OCI-LY3 (cell line): ENCODE results near the gene CEP120.

Experiments
- EZH2phosphoT487 ChIP-seq: fragments of 200-600 bp; shearing (Covaris generic); IDR thresholded peaks from 2 replicates; pipeline ENCODE4 v1.6.1; 2018; ENCODE audit warnings: antibody characterized with exemption, mixed run types, low read depth
- TF ChIP-seq, protein P1 (sequence below): fragments of 200-600, 300-600 bp; sonication (generic); IDR thresholded peaks from 2 replicates; pipeline ENCODE4 v1.5.1; 2014; ENCODE audit warnings: antibody characterized with exemption, low read length, low read depth

DNA sequence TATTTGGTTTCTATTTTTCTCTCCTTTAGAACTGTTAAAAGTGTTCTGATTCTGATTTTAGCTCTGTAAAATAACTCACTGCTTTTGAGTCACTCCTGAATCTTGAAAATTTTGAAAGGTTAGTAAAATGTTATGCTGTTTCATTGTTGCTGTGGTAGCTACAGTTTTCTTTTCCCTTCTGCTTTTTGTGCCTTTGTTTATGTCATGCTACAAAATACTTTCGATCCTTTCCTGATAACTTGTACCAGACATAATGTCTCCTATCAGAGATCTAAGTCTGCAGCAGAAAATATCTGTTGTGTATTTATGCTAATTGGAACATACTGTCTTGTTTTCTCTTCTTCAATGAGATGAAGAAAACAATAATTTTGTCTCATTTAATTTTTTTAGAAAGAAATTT is 26.9 kb upstream of the CEP120 start:
- TF ChIP-seq, protein P1, sequence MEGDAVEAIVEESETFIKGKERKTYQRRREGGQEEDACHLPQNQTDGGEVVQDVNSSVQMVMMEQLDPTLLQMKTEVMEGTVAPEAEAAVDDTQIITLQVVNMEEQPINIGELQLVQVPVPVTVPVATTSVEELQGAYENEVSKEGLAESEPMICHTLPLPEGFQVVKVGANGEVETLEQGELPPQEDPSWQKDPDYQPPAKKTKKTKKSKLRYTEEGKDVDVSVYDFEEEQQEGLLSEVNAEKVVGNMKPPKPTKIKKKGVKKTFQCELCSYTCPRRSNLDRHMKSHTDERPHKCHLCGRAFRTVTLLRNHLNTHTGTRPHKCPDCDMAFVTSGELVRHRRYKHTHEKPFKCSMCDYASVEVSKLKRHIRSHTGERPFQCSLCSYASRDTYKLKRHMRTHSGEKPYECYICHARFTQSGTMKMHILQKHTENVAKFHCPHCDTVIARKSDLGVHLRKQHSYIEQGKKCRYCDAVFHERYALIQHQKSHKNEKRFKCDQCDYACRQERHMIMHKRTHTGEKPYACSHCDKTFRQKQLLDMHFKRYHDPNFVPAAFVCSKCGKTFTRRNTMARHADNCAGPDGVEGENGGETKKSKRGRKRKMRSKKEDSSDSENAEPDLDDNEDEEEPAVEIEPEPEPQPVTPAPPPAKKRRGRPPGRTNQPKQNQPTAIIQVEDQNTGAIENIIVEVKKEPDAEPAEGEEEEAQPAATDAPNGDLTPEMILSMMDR = no peak
- TF ChIP-seq EZH2phosphoT487 = no peak
